Activated CD8-positive, alpha-beta memory T cell treated with anti-CD3 and anti-CD28 coated beads for 36 hours (primary cell): ENCODE results near the gene FGR. TPM values are rescaled to one million over a fixed set of nuclear protein-coding genes. Genes with fewer than 3 reads are reported as not detected.
"Not testable (repeated sequence)": the region's sequence is repeated elsewhere in the genome, so short reads cannot be mapped to it uniquely, and the experiment has no call there.

ENCODE experiments used
- CTCF ChIA-PET: fragments of 350-600 bp; sonication (Branson Sonifier 250); formaldehyde crosslinking; loops from one replicate; lab custom pipeline; 2021; ENCODE audit warnings: antibody characterized with exemption; lab: Charles Lee
- POLR2A ChIA-PET: fragments of 350-600 bp; sonication (Branson Sonifier 250); formaldehyde crosslinking; loops from one replicate; lab custom pipeline; 2021; ENCODE audit warnings: antibody characterized with exemption; lab: Charles Lee
- total RNA-seq, 2 experiments: library from RNA; stranded (reverse); gene quantifications; one replicate each; pipeline ENCODE4 v1.2.3, GENCODE V29; 2021

The FGR gene
- total RNA-seq, 2 experiments from 2014 or later: 0.51 to 0.63 TPM

GRCh38 chr1:27627061-27627460, 7.9 kb downstream of the FGR start:
- POLR2A ChIA-PET: no interaction called here
- CTCF ChIA-PET: no interaction called here

- ChIA-PET POLR2A (no interaction called here), CTCF (interaction anchor here (1.2 to 1.3 kb wide), 2 partner anchors 10 to 37 kb away, joined by 4 to 7 read pairs; no protein-coding TSS in a partner anchor)
These were observed 8.7 kb downstream of the FGR start for GRCh38 chr1:27626031-27626935.

GRCh38 chr1:27624467-27625178, 10.4 kb downstream of the FGR start:
- POLR2A ChIA-PET: no interaction called here
- CTCF ChIA-PET: interaction anchor here (0.9 to 1.3 kb wide), 4 partner anchors 10 to 38 kb away, joined by 3 to 5 read pairs (median 4); no protein-coding TSS in a partner anchor

- POLR2A ChIA-PET: interaction anchor here (0.6 kb wide), 1 partner anchor 12 kb away, joined by 4 read pairs; no protein-coding TSS in a partner anchor
- CTCF ChIA-PET: interaction anchor here (0.5 to 1.1 kb wide), 4 partner anchors 9 to 97 kb away, joined by 3 read pairs; no protein-coding TSS in a partner anchor
These were observed 11.4 kb downstream of the FGR start for GRCh38 chr1:27623327-27624212.

GRCh38 chr1:27622828-27623227, 12.2 kb downstream of the FGR start:
- POLR2A ChIA-PET: no interaction called here
- CTCF ChIA-PET: interaction anchor here (0.9 to 1.1 kb wide), 2 partner anchors 10 to 14 kb away, joined by 3 read pairs; no protein-coding TSS in a partner anchor

GRCh38 chr1:27621051-27621920, 13.7 kb downstream of the FGR start:
- POLR2A ChIA-PET: no interaction called here

GRCh38 chr1:27619782-27620438, 15.1 kb downstream of the FGR start:
- CTCF ChIA-PET: interaction anchor here (1.0 to 2.7 kb wide), 4 partner anchors 11 to 49 kb away, joined by 3 to 11 read pairs (median 8); no protein-coding TSS in a partner anchor

More at GRCh38 chr1:27621051-27621920, 13.7 kb downstream of the FGR start:
- CTCF ChIA-PET: interaction anchor here (0.7 to 2.7 kb wide), 4 partner anchors 11 to 48 kb away, joined by 3 to 11 read pairs (median 6); no protein-coding TSS in a partner anchor

GRCh38 chr1:27618341-27619082, 16.5 kb downstream of the FGR start:
- CTCF ChIA-PET: interaction anchor here (0.6 to 2.0 kb wide), 7 partner anchors 9 to 142 kb away, joined by 3 to 9 read pairs (median 4); no protein-coding TSS in a partner anchor
- POLR2A ChIA-PET: interaction anchor here (0.8 kb wide), 1 partner anchor 44 kb away, joined by 3 read pairs; no protein-coding TSS in a partner anchor

More at GRCh38 chr1:27619782-27620438, 15.1 kb downstream of the FGR start:
- POLR2A ChIA-PET: not testable (repeated sequence)

- ChIA-PET CTCF (interaction anchor here (1.2 to 2.3 kb wide), 3 partner anchors 8 to 45 kb away, joined by 4 to 10 read pairs (median 4); no protein-coding TSS in a partner anchor), POLR2A (no interaction called here)
These were observed 17.6 kb downstream of the FGR start for GRCh38 chr1:27617420-27617819.

- ChIA-PET CTCF (interaction anchor here (0.6 to 2.3 kb wide), 5 partner anchors 10 to 297 kb away, joined by 3 to 10 read pairs (median 4); no protein-coding TSS in a partner anchor), POLR2A (no interaction called here)
These were observed 18.5 kb downstream of the FGR start for GRCh38 chr1:27616441-27616840.

- CTCF ChIA-PET: interaction anchor here (0.6 to 2.3 kb wide), 6 partner anchors 9 to 298 kb away, joined by 3 to 10 read pairs (median 4); no protein-coding TSS in a partner anchor
These were observed 19.4 kb downstream of the FGR start for GRCh38 chr1:27615346-27616192.

GRCh38 chr1:27614625-27615344, 20.2 kb downstream of the FGR start:
- ChIA-PET POLR2A (no interaction called here), CTCF (interaction anchor here (0.6 to 8.9 kb wide), 5 partner anchors 9 to 215 kb away, joined by 3 to 106 read pairs (median 4); partner anchors contain the start of gene PPP1R8)

More at GRCh38 chr1:27615346-27616192, 19.4 kb downstream of the FGR start:
- POLR2A ChIA-PET: no interaction called here

GRCh38 chr1:27614043-27614624, 20.9 kb downstream of the FGR start:
- ChIA-PET CTCF (interaction anchor here (0.6 to 8.9 kb wide), 4 partner anchors 11 to 216 kb away, joined by 3 to 106 read pairs (median 4); partner anchors contain the start of gene PPP1R8), POLR2A (no interaction called here)

GRCh38 chr1:27612718-27613117, 22.3 kb downstream of the FGR start:
- ChIA-PET CTCF (interaction anchor here (8.9 kb wide), 1 partner anchor 49 kb away, joined by 106 read pairs; no protein-coding TSS in a partner anchor), POLR2A (no interaction called here)
